Measurements from ENCODE around the gene MAPK12. TPM values are rescaled to one million over a fixed set of nuclear protein-coding genes. Genes with fewer than 3 reads are reported as not detected.
A peak's percentile ranks its signal among the peaks of the same experiment; 100 is the strongest.

Gene MAPK12
- total RNA-seq, 2 donors from 2014 or later, result 46.5 to 57.0 TPM

DNA sequence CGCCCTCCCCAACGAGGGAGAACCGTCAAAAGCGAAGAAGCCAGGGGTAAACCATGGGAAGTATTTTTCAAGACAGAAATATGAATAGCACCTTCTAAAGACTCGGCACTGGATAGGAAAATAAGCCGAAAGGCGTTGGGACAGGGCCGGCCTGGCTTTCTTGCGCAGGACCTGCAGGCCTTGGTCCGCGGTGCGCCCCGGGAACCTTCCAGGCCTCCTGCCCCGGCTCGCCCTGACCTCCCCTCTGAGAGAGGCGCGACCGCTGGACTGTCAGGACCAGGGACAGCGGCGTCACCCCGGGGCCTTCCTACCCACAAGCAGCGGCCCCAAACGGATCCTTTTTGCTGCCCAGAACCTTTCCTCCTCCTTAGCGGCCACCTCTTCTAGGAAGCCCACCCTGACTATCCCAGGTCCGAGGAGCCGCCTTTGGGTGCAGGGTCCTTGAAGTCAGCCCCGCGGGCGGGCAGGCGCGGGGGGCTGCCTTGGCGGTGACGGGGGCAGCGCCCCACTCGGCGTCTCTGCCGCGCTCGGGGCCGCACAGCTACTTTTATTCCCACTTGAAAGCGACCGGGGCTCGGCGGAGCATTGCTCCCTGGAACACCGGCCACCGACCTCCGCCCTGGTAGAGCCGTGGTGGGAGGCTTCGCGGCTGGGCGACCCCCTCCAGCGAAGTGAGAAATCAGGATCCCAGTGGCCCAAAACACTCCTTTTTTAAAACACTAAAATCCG lies 9.3 kb upstream of the MAPK12 start:
- Mint-ChIP-seq H3K27me3 (ENCODE audit: insufficient read depth) (peaks cover 55% of the 10 kb centered on the region), H3K4me3 (peak overlapping the region; percentile 35), H3K27ac (no peak overlapping the region), H3K4me1 (no peaks in the 10 kb centered on the region), H3K9me3 (peaks cover 3% of the 10 kb centered on the region), H3K36me3 (ENCODE audit: low read depth) (peaks cover 11% of the 10 kb centered on the region)
- H3K9me3 ChIP-seq (ENCODE audit: control insufficient read depth, low read length), result no peaks in the 10 kb centered on the region
- 5% methylated on average over 28 to 53 of the region's 53 CpGs for WGBS, 2 experiments (ENCODE audit: insufficient coverage in 1 of 2, insufficient read length in 1 of 2)
- H3K27ac ChIP-seq (ENCODE audit: low read depth, low read length), result peak overlapping the region; percentile 66
- TF ChIP-seq, protein P1, sequence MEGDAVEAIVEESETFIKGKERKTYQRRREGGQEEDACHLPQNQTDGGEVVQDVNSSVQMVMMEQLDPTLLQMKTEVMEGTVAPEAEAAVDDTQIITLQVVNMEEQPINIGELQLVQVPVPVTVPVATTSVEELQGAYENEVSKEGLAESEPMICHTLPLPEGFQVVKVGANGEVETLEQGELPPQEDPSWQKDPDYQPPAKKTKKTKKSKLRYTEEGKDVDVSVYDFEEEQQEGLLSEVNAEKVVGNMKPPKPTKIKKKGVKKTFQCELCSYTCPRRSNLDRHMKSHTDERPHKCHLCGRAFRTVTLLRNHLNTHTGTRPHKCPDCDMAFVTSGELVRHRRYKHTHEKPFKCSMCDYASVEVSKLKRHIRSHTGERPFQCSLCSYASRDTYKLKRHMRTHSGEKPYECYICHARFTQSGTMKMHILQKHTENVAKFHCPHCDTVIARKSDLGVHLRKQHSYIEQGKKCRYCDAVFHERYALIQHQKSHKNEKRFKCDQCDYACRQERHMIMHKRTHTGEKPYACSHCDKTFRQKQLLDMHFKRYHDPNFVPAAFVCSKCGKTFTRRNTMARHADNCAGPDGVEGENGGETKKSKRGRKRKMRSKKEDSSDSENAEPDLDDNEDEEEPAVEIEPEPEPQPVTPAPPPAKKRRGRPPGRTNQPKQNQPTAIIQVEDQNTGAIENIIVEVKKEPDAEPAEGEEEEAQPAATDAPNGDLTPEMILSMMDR (conservative IDR thresholded peaks at IDR 0.05), result no peak
- H3K36me3 ChIP-seq (ENCODE audit: control insufficient read depth, insufficient read depth, low read length), result no peaks in the 10 kb centered on the region
- peak; percentile 94 for DNase-seq
- H3K27me3 ChIP-seq (ENCODE audit: control insufficient read depth, insufficient read depth, low read length, poor library complexity, severe bottlenecking), result peaks cover 44% of the 10 kb centered on the region
- H3K9ac ChIP-seq (ENCODE audit: extremely low read depth, low read length, poor library complexity, severe bottlenecking), result no peak overlapping the region
- peaks cover 5% of the 10 kb centered on the region for H3K4me1 ChIP-seq (ENCODE audit: control insufficient read depth, insufficient read depth, low read length)
- peak overlapping the region; percentile 66 for H3K4me3 ChIP-seq (ENCODE audit: low read length)

DNA sequence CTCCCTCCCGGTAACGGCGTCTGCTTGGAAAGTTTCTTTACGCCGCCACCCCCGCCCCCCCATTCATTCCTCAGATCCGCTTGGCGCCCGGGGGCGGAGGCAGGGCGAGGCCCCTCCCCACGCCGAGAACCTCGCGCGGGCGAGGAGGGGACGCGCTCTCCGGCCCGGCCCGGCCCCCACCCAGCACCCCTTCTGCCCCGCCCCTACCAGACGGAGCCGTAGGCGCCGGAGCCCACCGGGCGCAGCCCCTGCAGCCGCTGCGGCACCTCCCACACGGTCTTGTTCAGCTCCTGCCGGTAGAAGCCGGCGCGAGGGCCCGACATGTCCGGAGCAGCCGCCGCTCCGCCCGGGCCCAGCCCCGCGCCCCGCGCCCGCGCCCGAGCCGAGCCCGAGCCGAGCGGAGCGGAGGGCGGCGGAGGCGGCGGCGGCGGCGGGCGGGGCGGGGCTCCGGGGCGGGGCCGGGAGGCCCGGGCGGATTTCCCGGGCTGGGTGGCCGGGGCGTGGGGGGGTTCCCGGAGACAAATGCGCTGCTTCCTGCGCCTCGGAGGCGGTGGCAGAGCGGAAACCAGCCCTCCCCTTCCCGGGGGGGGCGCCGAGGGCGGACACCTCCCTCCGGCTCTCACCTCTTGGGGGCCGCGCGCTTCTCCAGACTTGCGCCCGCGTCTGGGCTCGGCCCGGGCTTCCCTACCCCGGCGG lies 8.6 kb upstream of the MAPK12 start, which contains the start of gene MAPK11:
Gene MAPK11 (minus strand): TSS at position 411 of the 696 bp plus-strand sequence. CDS start 88 bp downstream, at position 323.
- DNase-seq, result peak; percentile 63
- Histone ChIP-seq H3K27me3 (ENCODE audit: control insufficient read depth, insufficient read depth, low read length, poor library complexity, severe bottlenecking) (peaks cover 44% of the 10 kb centered on the region), H3K4me3 (ENCODE audit: low read length) (peak within 1 kb of the TSS; percentile 66), H3K27ac (ENCODE audit: low read depth, low read length) (no peak within 1 kb of the TSS), H3K9me3 (ENCODE audit: control insufficient read depth, low read length) (no peaks in the 10 kb centered on the region), H3K4me1 (ENCODE audit: control insufficient read depth, insufficient read depth, low read length) (peaks cover 5% of the 10 kb centered on the region), H3K9ac (ENCODE audit: extremely low read depth, low read length, poor library complexity, severe bottlenecking) (no peak within 1 kb of the TSS), H3K36me3 (ENCODE audit: control insufficient read depth, insufficient read depth, low read length) (no peaks in the 10 kb centered on the region)
- peaks cover 61% of the 10 kb centered on the region for H3K27me3 Mint-ChIP-seq (ENCODE audit: insufficient read depth)
- no peaks in the 10 kb centered on the region for H3K9me3 Mint-ChIP-seq
- no peaks in the 10 kb centered on the region for H3K4me1 Mint-ChIP-seq
- H3K27ac Mint-ChIP-seq, result no peak within 1 kb of the TSS
- WGBS, 2 experiments (ENCODE audit: insufficient coverage in 1 of 2, insufficient read length in 1 of 2), result 1 to 2% methylated on average over 26 to 91 of the region's 92 CpGs
- peak within 1 kb of the TSS; percentile 35 for H3K4me3 Mint-ChIP-seq
- H3K36me3 Mint-ChIP-seq (ENCODE audit: low read depth), result peaks cover 4% of the 10 kb centered on the region
- TF ChIP-seq, protein P1 (conservative IDR thresholded peaks at IDR 0.05), result no peak

DNA sequence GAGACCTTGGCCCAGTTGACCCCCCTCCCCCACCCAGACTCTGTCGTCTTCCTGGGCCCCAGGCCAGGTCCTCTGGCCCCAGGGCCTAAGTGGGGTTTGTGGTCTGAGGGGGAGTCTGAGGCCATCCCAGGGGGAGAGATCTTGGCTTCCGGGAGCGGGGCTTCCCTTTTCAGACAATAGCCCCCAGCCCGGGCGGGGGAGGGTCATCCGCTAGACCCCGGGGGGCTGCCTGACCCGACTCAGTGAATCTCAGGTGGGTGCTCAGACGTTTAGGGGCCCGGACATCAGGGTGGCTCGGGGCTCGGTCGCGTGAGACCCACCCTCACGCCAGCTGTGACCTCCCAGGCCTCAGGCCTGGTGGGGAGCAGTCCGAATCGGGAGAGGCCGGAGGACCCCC lies 8.1 kb upstream of the MAPK12 start:
- peaks cover 5% of the 10 kb centered on the region for H3K4me1 ChIP-seq (ENCODE audit: control insufficient read depth, insufficient read depth, low read length)
- no peak overlapping the region for H3K9ac ChIP-seq (ENCODE audit: extremely low read depth, low read length, poor library complexity, severe bottlenecking)
- H3K36me3 ChIP-seq (ENCODE audit: control insufficient read depth, insufficient read depth, low read length), result no peaks in the 10 kb centered on the region
- 30% methylated on average over 18 of the region's 18 CpGs; no CpG with 5 or more reads in 1 of the 2 experiments for WGBS, 2 experiments (ENCODE audit: insufficient coverage in 1 of 2, insufficient read length in 1 of 2)
- H3K27me3 Mint-ChIP-seq (ENCODE audit: insufficient read depth), result peaks cover 67% of the 10 kb centered on the region
- H3K36me3 Mint-ChIP-seq (ENCODE audit: low read depth), result no peaks in the 10 kb centered on the region
- H3K9me3 Mint-ChIP-seq, result no peaks in the 10 kb centered on the region
- no peak overlapping the region for H3K4me3 ChIP-seq (ENCODE audit: low read length)
- H3K27ac Mint-ChIP-seq, result no peak overlapping the region
- H3K27ac ChIP-seq (ENCODE audit: low read depth, low read length), result no peak overlapping the region
- peaks cover 44% of the 10 kb centered on the region for H3K27me3 ChIP-seq (ENCODE audit: control insufficient read depth, insufficient read depth, low read length, poor library complexity, severe bottlenecking)
- H3K9me3 ChIP-seq (ENCODE audit: control insufficient read depth, low read length), result no peaks in the 10 kb centered on the region
- H3K4me1 Mint-ChIP-seq, result no peaks in the 10 kb centered on the region
- DNase-seq, result no peak
- TF ChIP-seq, protein P1 (conservative IDR thresholded peaks at IDR 0.05), result no peak
- peak overlapping the region; percentile 32 for H3K4me3 Mint-ChIP-seq
